Inflammatory macrophage treated with lipopolysaccharide for 1 hour (primary cell): ENCODE results near the gene SOWAHC.

Experiments used
- DNase-seq, 2 donors: peaks; one replicate each; pipeline ENCODE4 v3.0.0-alpha.2; 2020 to 2022

Gene SOWAHC

GRCh38 chr2:109648041-109648527, 33.9 kb downstream of the SOWAHC start:
- no peak for DNase-seq

GRCh38 chr2:109649736-109650695, 35.9 kb downstream of the SOWAHC start:
- no peak for DNase-seq

GRCh38 chr2:109654326-109655050, 40.3 kb downstream of the SOWAHC start:
- DNase-seq, result no peak

GRCh38 chr2:109655287-109655686, 41.1 kb downstream of the SOWAHC start:
- DNase-seq, result no peak

GRCh38 chr2:109659396-109660045, 45.4 kb downstream of the SOWAHC start:
- no peak for DNase-seq

- no peak for DNase-seq
Measured at GRCh38 chr2:109660046-109660860, 46.1 kb downstream of the SOWAHC start.

- DNase-seq, result no peak
Measured at GRCh38 chr2:109662889-109663288, 48.7 kb downstream of the SOWAHC start.

GRCh38 chr2:109663721-109664120, 49.6 kb downstream of the SOWAHC start:
- no peak for DNase-seq

GRCh38 chr2:109666466-109666865, 52.3 kb downstream of the SOWAHC start:
- DNase-seq, result no peak
